Vagina (tissue), 2 donors: Measurements from ENCODE around the gene FLRT3. TPM values are rescaled to one million over a fixed set of nuclear protein-coding genes. Genes with fewer than 3 reads are reported as not detected.

Experiments
- DNase-seq, 2 donors: peaks; one replicate each; pipeline ENCODE4 v3.0.0-alpha.2; 2017; ENCODE audit errors: extremely low spot score in 2 of 2
- H3K27ac ChIP-seq: fragments of 200-600 bp; sonication (generic); one replicate; pipeline ENCODE4 v1.5.1; 2019
- H3K27me3 ChIP-seq: fragments of 200-600 bp; sonication (generic); one replicate; pipeline ENCODE4 v1.5.1; 2019
- H3K36me3 ChIP-seq, 2 donors: fragments of 200-600 bp; sonication (generic); one replicate each; pipeline ENCODE4 v1.5.1; 2017 to 2019
- H3K4me1 ChIP-seq: fragments of 200-600 bp; sonication (generic); one replicate; pipeline ENCODE4 v1.5.1; 2019
- H3K4me3 ChIP-seq, 2 donors: fragments of 200-600 bp; sonication (generic); 1 replicate in 1 of 2; 2 replicates in 1 of 2; pipeline ENCODE4 v1.5.1; 2016 to 2019
- H3K9me3 ChIP-seq: fragments of 200-600 bp; sonication (generic); one replicate; pipeline ENCODE4 v1.5.1; 2019
- CTCF ChIP-seq, 3 experiments: fragments of 450-650 bp in 2 of 3; fragments of 200-600 bp in 1 of 3; sonication (generic) in 1 of 3; IDR thresholded peaks; one replicate each; pipeline ENCODE4 v1.5.1; 2017 to 2019; ENCODE audit warnings: antibody characterized with exemption in 3 of 3, mild to moderate bottlenecking in 2 of 3, moderate library complexity in 2 of 3
- POLR2A ChIP-seq, 2 donors: fragments of 450-650 bp; IDR thresholded peaks; one replicate each; pipeline ENCODE4 v1.6.1; 2017; ENCODE audit warnings: antibody characterized with exemption in 2 of 2, mild to moderate bottlenecking in 2 of 2, moderate library complexity in 2 of 2
- POLR2AphosphoS5 ChIP-seq, 2 donors: sonication (generic); formaldehyde crosslinking; IDR thresholded peaks; one replicate each; pipeline ENCODE4 v1.9.0; 2017; ENCODE audit warnings: antibody characterized with exemption in 2 of 2, mild to moderate bottlenecking in 2 of 2, low read depth in 1 of 2; ENCODE audit not compliant: insufficient read depth in 1 of 2
- intact Hi-C: fragments of 100-400 bp; cut with DNase I; formaldehyde crosslinking; loops from one replicate; pipeline ENCODE4 v1.15.1; 2023
- total RNA-seq: library from RNA; depleted of rRNA; stranded (reverse); fragments of >200 nt; gene quantifications from one replicate; pipeline ENCODE4 v1.2.3, GENCODE V29; 2016

FLRT3 gene
- total RNA-seq, 1 donor from 2014 or later = 4.7 TPM

- no peak for DNase-seq
- H3K27ac ChIP-seq = no peak overlapping the region
- no peaks in the 10 kb centered on the region for H3K9me3 ChIP-seq
- no peaks in the 10 kb centered on the region for H3K36me3 ChIP-seq
- H3K4me3 ChIP-seq = no peak overlapping the region
- intact Hi-C loops = no loop called here
- H3K4me1 ChIP-seq = peaks cover 21% of the 10 kb centered on the region
- H3K27me3 ChIP-seq = no peaks in the 10 kb centered on the region
- TF ChIP-seq POLR2A (IDR thresholded peaks at IDR 0.05) (no peak), POLR2AphosphoS5 (IDR thresholded peaks at IDR 0.05; ENCODE audit: insufficient read depth in 1 of 2, low read depth in 1 of 2) (no peak), CTCF (IDR thresholded peaks at IDR 0.05) (no peak)
Measured at GRCh38 chr20:14383335-14383734, 45.9 kb upstream of the FLRT3 start.

- Histone ChIP-seq H3K9me3 (no peaks in the 10 kb centered on the region), H3K27ac (no peak overlapping the region), H3K36me3 (no peaks in the 10 kb centered on the region), H3K27me3 (no peaks in the 10 kb centered on the region), H3K4me3 (no peak overlapping the region), H3K4me1 (no peaks in the 10 kb centered on the region)
- TF ChIP-seq POLR2AphosphoS5 (IDR thresholded peaks at IDR 0.05; ENCODE audit: insufficient read depth in 1 of 2, low read depth in 1 of 2) = no peak
- no peak for TF ChIP-seq CTCF (IDR thresholded peaks at IDR 0.05)
- TF ChIP-seq POLR2A (IDR thresholded peaks at IDR 0.05) = no peak
- no peak for DNase-seq
- intact Hi-C loops = no loop called here
Measured at GRCh38 chr20:14378326-14378725, 40.9 kb upstream of the FLRT3 start.

DNA sequence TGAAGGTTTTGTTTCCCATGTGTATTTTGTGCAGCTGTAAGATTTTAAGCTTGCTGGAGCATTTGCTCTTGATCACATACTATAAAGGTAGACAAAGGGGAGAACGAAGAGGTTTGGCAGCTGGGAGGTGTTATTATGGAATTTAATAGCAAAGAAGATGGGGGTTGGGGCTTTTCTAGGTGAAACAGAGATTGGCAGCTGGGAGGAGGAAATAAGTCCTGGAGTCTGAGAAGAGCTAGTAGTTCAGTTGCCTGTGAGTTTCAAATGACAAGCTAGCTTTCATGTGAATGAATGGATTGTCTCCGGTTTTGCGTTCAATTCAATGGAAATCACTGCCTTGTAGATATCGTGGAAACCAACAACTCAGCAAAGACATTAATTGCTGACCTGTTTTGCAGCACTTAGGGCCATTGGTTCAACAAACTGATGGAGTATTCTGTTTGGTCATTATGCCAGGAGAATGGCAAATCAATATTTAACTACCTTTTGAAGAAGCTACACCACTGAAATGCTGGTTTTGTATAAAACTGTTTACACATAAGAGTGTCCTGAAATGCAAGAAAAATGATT is 38.1 kb upstream of the FLRT3 start:
- no peak overlapping the region for H3K27ac ChIP-seq
- no peaks in the 10 kb centered on the region for H3K9me3 ChIP-seq
- no peak for DNase-seq
- no peaks in the 10 kb centered on the region for H3K36me3 ChIP-seq
- intact Hi-C loops = no loop called here
- TF ChIP-seq POLR2A (IDR thresholded peaks at IDR 0.05) (no peak), CTCF (IDR thresholded peaks at IDR 0.05) (no peak), POLR2AphosphoS5 (IDR thresholded peaks at IDR 0.05; ENCODE audit: insufficient read depth in 1 of 2, low read depth in 1 of 2) (no peak)
- no peak overlapping the region for H3K4me3 ChIP-seq
- no peaks in the 10 kb centered on the region for H3K4me1 ChIP-seq
- H3K27me3 ChIP-seq = no peaks in the 10 kb centered on the region

GRCh38 chr20:14374196-14374595 is 36.8 kb upstream of the FLRT3 start:
- DNase-seq = no peak
- TF ChIP-seq POLR2AphosphoS5 (IDR thresholded peaks at IDR 0.05; ENCODE audit: insufficient read depth in 1 of 2, low read depth in 1 of 2) (no peak), CTCF (IDR thresholded peaks at IDR 0.05) (no peak)
- intact Hi-C loops = no loop called here

GRCh38 chr20:14361509-14362345 is 24.3 kb upstream of the FLRT3 start:
- Histone ChIP-seq H3K27ac (no peak overlapping the region), H3K4me1 (no peaks in the 10 kb centered on the region), H3K4me3 (no peak overlapping the region), H3K27me3 (no peaks in the 10 kb centered on the region), H3K9me3 (no peaks in the 10 kb centered on the region), H3K36me3 (no peaks in the 10 kb centered on the region)
- DNase-seq = no peak
- no peak for TF ChIP-seq CTCF (IDR thresholded peaks at IDR 0.05)
- intact Hi-C loops = no loop called here

More at GRCh38 chr20:14374196-14374595, 36.8 kb upstream of the FLRT3 start:
- H3K36me3 ChIP-seq = no peaks in the 10 kb centered on the region
- H3K4me1 ChIP-seq = no peaks in the 10 kb centered on the region
- no peaks in the 10 kb centered on the region for H3K9me3 ChIP-seq
- no peak overlapping the region for H3K4me3 ChIP-seq
- H3K27me3 ChIP-seq = no peaks in the 10 kb centered on the region
- H3K27ac ChIP-seq = no peak overlapping the region
